HG03045 (cell line): ENCODE measurements around the gene GSE1.

Experiments used
- ATAC-seq: cut with Tn5 transposase; IDR thresholded peaks from one replicate; pipeline ENCODE4 v1.9.1; 2021; ENCODE audit warnings: mild to moderate bottlenecking, moderate library complexity; ENCODE audit not compliant: unreplicated experiment

Gene GSE1

DNA sequence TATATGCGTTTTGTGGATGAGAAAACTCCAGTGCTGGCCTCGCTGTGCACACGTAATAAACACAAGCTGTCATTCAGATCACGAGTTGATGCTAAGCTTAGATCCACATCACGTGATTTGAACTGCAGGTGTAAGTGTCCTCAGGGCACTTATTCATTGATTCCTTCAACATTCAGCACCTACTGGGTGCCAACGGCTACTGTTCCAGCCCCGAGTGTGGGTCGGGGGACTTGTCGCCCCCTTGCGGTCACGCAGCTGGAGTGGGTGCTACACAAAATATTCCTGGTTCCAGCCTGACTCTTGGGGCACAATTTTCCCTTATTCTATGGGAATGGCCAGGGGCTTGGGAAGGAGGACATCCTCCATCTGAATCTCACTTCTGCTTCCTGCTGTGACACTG, 105.6 kb downstream of the GSE1 start:
- ATAC-seq = no peak

DNA sequence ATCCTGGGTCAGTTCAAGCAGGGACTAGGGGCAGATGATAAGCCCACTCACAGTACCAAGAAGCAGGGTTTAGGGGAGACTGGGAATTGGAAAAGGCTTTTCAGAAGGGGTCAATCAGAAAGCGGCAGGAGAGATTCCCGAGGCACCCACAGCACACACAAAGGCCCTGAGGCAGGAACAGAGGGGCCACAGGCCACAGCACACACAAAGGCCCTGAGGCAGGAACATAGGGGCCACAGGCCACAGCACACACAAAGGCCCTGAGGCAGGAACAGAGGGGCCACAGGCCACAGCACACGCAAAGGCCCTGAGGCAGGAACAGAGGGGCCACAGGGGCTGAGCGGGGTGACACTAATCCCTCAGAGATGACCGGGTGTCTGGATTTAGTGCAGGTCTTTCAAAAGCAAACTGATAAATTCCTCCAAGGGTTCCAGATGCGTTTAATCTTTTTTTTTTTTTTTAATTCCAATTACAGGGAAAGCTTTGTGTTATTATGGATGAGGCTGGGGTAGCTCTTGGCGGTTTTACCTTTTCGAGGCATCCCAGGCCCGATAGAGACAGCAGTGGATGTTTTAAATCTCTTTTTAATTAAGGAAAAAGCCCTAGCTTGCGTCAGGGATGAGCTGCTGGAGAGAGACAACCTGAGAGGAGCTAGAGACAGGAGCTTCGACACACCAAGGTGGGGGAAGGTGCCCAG, 106.6 kb downstream of the GSE1 start:
- no peak for ATAC-seq

DNA sequence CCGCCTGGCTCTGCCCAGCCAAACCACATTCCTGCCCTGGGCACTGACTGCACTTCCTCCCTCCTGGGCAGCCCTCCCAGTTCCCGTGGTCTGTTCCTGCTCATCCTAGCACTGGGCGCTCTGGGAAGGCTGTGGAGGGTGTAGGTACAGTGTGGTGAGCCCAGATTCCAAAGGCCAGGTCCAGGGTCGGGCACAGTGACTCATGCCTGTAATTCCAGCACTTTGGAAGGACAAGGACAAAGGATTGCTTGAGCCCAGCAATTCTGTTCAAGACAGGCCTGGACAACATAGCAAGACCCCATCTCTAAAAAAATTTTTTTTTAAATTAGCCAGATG, 107.1 kb downstream of the GSE1 start:
- no peak for ATAC-seq

DNA sequence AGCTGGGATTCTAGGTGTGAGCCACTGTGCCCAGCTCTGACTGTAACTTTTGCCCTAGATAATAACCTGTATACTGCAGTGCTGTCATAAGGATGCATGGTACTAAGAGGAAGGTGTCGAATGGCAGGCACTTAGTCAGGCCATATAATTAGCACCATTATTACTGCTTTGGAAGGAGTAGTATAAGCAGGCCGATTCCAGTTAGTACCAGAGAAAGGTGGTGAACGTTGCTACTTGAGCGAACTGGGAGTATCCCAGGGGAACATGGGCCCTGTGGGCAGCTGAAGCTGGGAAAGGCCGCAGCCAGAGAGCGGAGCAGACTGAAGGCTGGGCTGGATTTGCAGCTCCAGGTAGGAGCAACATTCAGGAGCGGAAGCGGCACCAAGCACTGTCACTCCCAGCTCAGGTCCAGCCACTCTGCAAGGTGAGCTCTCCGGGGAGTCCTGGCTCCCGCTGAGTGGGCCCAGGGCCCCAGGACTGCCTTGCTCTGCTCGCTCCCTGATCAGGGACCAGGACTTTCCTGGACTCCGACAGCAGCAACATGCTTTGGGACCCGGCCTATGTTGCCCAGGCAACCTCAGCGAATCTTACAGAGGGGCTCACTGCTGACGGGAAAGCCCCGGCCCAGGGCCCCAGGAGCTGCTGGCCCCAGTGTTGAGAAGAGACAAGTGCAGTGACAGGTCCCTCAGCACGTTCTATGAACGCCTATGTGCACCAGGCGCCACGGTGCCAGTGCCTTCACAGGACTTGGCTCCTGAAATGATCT, 109.2 kb downstream of the GSE1 start:
- no peak for ATAC-seq

DNA sequence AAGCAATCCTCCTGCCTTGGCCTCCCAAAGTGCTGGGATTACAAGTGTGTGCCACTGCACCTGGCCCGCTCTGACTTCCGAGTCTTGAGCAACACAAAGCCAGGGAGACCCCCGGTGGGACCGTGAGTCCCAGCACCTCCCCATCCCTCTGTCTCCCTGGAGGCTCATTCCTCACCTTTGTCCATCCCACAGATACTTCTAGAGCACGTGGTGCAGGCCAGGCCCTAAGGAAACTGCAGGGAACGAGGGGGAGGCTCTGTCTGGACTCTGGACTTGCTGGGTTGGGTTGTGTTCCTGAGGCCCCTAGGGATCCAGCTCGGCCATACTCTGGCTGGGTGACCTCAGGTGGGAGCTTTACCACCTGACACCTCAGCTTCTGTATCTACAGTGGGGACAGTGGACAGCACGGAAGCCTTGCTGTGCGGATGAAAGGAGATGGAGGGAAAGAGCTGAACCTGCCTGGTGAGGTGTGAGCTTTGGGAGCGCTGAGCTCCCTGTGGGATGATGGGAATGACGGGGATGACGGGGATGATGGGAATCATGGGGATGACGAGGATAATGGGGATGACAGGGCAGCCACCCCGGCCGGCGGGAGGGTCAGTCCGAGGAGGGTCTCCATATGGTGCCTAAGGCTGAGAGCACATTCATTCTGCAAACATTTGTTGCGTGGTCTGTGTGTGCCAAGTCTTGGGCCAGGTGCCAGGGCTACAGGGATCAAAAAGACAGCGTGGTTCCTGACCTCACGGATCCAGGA, 111.2 kb downstream of the GSE1 start:
- ATAC-seq = no peak

DNA sequence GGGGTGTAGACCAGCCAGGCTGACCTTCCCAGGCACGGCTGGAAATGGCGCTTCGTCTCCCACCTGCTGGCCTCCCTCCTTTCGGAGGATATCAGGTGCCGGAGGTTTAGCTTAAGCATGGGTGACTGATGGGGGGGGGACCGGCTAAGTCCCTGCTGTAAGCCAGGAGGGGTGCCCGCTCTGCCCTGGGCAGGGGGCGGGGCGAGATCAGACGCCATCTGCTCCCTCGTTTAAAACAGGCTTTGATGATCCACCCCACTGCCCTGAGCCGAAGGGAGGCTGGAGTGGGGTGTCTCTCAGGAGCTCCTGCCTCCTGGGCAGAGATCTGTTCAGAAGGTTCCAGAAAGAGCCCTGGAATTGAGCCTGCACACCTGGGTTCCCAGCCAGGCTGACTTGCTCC, 111.8 kb downstream of the GSE1 start:
- ATAC-seq = no peak
